ENCODE measurements around the gene MAP7D1. TPM values are rescaled to one million over a fixed set of nuclear protein-coding genes. Genes with fewer than 3 reads are reported as not detected.

The MAP7D1 gene
- total RNA-seq, 1 donor from 2014 or later = 103 TPM

DNA sequence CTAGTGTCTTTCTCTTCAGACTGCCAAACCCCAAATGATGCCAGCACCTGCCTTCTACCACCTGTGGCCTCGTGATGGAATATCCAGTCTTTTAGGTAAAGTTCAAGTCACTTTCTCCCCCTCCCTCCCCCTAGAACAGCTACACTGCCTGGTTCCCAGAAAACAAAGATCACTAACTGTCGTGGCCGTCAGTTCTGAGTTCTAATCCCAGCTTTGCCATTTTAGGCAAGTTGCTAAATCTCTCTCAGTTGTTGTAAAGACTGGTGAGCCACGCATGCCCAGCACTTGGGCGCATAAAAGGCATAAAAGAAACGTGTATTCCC lies 6.0 kb upstream of the MAP7D1 start:
- TF ChIP-seq, protein P1, sequence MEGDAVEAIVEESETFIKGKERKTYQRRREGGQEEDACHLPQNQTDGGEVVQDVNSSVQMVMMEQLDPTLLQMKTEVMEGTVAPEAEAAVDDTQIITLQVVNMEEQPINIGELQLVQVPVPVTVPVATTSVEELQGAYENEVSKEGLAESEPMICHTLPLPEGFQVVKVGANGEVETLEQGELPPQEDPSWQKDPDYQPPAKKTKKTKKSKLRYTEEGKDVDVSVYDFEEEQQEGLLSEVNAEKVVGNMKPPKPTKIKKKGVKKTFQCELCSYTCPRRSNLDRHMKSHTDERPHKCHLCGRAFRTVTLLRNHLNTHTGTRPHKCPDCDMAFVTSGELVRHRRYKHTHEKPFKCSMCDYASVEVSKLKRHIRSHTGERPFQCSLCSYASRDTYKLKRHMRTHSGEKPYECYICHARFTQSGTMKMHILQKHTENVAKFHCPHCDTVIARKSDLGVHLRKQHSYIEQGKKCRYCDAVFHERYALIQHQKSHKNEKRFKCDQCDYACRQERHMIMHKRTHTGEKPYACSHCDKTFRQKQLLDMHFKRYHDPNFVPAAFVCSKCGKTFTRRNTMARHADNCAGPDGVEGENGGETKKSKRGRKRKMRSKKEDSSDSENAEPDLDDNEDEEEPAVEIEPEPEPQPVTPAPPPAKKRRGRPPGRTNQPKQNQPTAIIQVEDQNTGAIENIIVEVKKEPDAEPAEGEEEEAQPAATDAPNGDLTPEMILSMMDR (IDR thresholded peaks at IDR 0.05; ENCODE audit: unreplicated experiment) = no peak
- Mint-ChIP-seq H3K27me3 (ENCODE audit: low read depth) (no peaks in the 10 kb centered on the region), H3K27ac (peak overlapping the region; percentile 96), H3K4me3 (peak overlapping the region; percentile 99), H3K4me1 (peaks cover 43% of the 10 kb centered on the region), H3K36me3 (peaks cover 9% of the 10 kb centered on the region), H3K9me3 (no peaks in the 10 kb centered on the region)
- DNase-seq (ENCODE audit: low spot score in 2 of 2, unreplicated experiment in 2 of 2) = no peak

DNA sequence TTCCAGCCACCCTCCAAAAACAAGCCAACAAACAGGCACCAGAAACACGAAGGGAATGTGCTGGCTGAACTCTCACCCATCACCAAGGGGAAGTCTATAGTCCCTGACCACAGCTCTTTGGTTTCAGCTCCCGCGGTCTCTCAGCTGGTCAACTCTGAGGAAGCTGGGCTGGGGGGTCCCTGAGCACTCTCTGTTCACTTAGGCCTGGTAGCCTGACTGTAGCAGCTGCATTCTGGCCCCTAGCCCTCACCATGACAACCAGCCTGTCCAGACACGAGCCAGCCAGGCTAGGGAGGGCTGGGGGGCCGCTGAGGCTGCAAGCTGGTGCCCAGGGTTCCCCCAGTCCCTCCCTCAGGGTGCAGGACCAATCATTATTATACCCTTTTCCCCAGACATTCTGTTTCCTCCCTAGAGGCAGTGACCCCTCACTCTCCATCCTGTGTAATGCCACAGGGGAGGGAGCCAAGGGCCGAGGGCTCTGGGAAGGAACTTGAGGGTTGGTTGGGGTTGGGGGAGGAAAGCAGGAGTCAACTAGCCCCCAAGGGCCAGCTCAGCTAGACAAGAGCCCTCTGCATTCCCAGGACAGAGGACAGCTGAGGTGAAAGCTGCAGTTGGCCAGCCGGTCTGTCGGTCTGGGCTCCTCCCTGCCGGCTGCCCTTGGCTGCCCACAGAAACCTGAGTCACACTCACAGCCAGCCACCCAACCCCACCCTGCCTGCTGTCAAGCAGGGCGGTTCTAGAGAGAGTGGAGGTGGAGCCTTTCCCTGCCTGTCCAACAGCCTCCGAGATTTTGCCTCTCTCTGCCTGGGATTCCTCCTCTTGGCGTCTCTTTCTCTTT lies 5.4 kb upstream of the MAP7D1 start:
- TF ChIP-seq, protein P1 (IDR thresholded peaks at IDR 0.05; ENCODE audit: unreplicated experiment) = no peak
- H3K27me3 Mint-ChIP-seq (ENCODE audit: low read depth) = no peaks in the 10 kb centered on the region
- peaks cover 48% of the 10 kb centered on the region for H3K4me1 Mint-ChIP-seq
- DNase-seq (ENCODE audit: low spot score in 2 of 2, unreplicated experiment in 2 of 2) = peak in 1 of 2 experiments; percentile 74
- H3K9me3 Mint-ChIP-seq = no peaks in the 10 kb centered on the region
- peak overlapping the region; percentile 96 for H3K27ac Mint-ChIP-seq
- H3K4me3 Mint-ChIP-seq = no peak overlapping the region
- peaks cover 9% of the 10 kb centered on the region for H3K36me3 Mint-ChIP-seq

DNA sequence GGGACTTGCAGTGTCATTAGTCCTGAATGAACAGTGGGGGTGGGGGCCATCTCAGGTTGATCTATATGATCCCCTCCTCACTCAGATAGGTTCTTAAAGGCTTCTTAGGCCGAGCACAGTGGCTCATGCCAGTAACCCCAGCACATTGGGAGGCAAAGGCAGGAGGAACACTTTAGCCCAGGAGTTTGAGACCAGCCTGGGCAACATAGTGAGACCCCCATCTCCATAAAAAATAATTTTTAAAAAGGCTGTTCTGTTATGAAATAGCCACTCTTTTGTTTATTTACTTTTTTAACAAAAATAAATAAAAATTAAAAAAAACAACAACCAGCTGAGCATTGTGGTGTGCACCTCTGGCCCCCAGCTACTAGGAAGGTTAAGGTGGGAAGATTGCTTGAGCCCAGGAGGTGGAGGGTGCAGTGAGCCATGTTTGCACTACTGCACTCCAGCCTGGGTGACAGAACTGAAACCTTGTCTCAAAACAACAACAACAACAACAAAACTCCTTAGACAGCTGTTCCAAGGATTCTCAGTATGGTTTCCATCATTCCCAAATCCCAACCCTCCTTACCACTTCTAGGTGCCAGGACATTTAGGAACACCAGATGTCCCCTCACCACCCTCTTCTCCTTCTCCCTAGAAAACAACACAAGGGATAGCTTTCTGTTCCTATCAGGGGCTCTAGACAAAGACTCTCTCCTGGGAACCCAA lies 4.7 kb upstream of the MAP7D1 start:
- no peaks in the 10 kb centered on the region for H3K27me3 Mint-ChIP-seq (ENCODE audit: low read depth)
- peaks cover 48% of the 10 kb centered on the region for H3K4me1 Mint-ChIP-seq
- DNase-seq (ENCODE audit: low spot score in 2 of 2, unreplicated experiment in 2 of 2) = no peak
- TF ChIP-seq, protein P1 (IDR thresholded peaks at IDR 0.05; ENCODE audit: unreplicated experiment) = no peak
- no peak overlapping the region for H3K4me3 Mint-ChIP-seq
- peaks cover 9% of the 10 kb centered on the region for H3K36me3 Mint-ChIP-seq
- H3K27ac Mint-ChIP-seq = peak overlapping the region; percentile 96
- no peaks in the 10 kb centered on the region for H3K9me3 Mint-ChIP-seq

DNA sequence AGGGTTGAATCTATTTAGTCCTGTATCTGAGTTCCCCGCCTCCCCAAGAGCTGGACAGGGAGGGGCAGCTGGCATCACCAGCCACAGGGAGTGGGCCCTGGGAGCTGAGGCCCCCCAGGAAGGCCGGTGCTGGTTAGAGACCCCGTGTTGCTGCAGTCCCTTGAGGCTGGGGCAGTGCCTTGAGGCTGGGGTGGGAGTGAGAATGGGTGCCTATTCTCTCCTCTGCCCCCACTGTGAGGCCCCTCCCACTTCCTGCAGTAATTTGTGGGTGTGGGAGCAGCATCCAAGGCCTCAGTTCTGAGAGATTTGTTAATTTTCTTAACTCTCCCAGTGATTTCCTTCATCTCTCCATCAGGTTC lies 4.1 kb upstream of the MAP7D1 start:
- peak overlapping the region; percentile 82 for H3K27ac Mint-ChIP-seq
- H3K4me1 Mint-ChIP-seq = peaks cover 48% of the 10 kb centered on the region
- TF ChIP-seq, protein P1 (IDR thresholded peaks at IDR 0.05; ENCODE audit: unreplicated experiment) = no peak
- H3K27me3 Mint-ChIP-seq (ENCODE audit: low read depth) = no peaks in the 10 kb centered on the region
- no peak for DNase-seq (ENCODE audit: low spot score in 2 of 2, unreplicated experiment in 2 of 2)
- H3K36me3 Mint-ChIP-seq = peaks cover 5% of the 10 kb centered on the region
- H3K4me3 Mint-ChIP-seq = no peak overlapping the region
- no peaks in the 10 kb centered on the region for H3K9me3 Mint-ChIP-seq

GRCh38 chr1:36153476-36153875 lies 2.5 kb upstream of the MAP7D1 start:
- H3K27me3 Mint-ChIP-seq (ENCODE audit: low read depth) = no peaks in the 10 kb centered on the region
- H3K36me3 Mint-ChIP-seq = no peaks in the 10 kb centered on the region
- DNase-seq (ENCODE audit: low spot score in 2 of 2, unreplicated experiment in 2 of 2) = no peak
- no peaks in the 10 kb centered on the region for H3K9me3 Mint-ChIP-seq
- no peak overlapping the region for H3K4me3 Mint-ChIP-seq
- TF ChIP-seq, protein P1 (IDR thresholded peaks at IDR 0.05; ENCODE audit: unreplicated experiment) = no peak
- H3K4me1 Mint-ChIP-seq = peaks cover 55% of the 10 kb centered on the region
- no peak overlapping the region for H3K27ac Mint-ChIP-seq
